GM11168 (cell line): ENCODE data around the gene GPC3.

ENCODE experiments used
- in situ Hi-C: fragments of 300-500 bp; cut with MboI; formaldehyde crosslinking; loops from one replicate; pipeline ENCODE4 v1.12.0; 2022; ENCODE audit warnings: low sequenced_read_pairs; ENCODE audit not compliant: unreplicated experiment

GPC3 gene

GRCh38 chrX:133972916-133973315 lies 12.5 kb downstream of the GPC3 start:
- in situ Hi-C loops, result no loop called here

GRCh38 chrX:133971586-133971985 lies 13.8 kb downstream of the GPC3 start:
- in situ Hi-C loops, result no loop called here

- in situ Hi-C loops, result no loop called here
Observed at GRCh38 chrX:133970076-133970475, 15.3 kb downstream of the GPC3 start.

- in situ Hi-C loops, result no loop called here
Observed at GRCh38 chrX:133969191-133969590, 16.2 kb downstream of the GPC3 start.

GRCh38 chrX:133968109-133968508 lies 17.3 kb downstream of the GPC3 start:
- in situ Hi-C loops, result no loop called here

GRCh38 chrX:133966199-133966598 lies 19.2 kb downstream of the GPC3 start:
- in situ Hi-C loops, result no loop called here

- in situ Hi-C loops, result no loop called here
Observed at GRCh38 chrX:133965321-133965720, 20.1 kb downstream of the GPC3 start.

- in situ Hi-C loops, result no loop called here
Observed at GRCh38 chrX:133961046-133961445, 24.3 kb downstream of the GPC3 start.

GRCh38 chrX:133959972-133960371 lies 25.4 kb downstream of the GPC3 start:
- in situ Hi-C loops, result no loop called here

GRCh38 chrX:133958997-133959688 lies 26.3 kb downstream of the GPC3 start:
- in situ Hi-C loops, result no loop called here

GRCh38 chrX:133956570-133957340 lies 28.6 kb downstream of the GPC3 start:
- in situ Hi-C loops, result no loop called here

- in situ Hi-C loops, result no loop called here
Observed at GRCh38 chrX:133953785-133954355, 31.5 kb downstream of the GPC3 start.

GRCh38 chrX:133953078-133953477 lies 32.3 kb downstream of the GPC3 start:
- in situ Hi-C loops, result no loop called here

GRCh38 chrX:133951098-133951497 lies 34.3 kb downstream of the GPC3 start:
- in situ Hi-C loops, result no loop called here

- in situ Hi-C loops, result no loop called here
Observed at GRCh38 chrX:133950214-133950613, 35.2 kb downstream of the GPC3 start.

- in situ Hi-C loops, result no loop called here
Observed at GRCh38 chrX:133948895-133949294, 36.5 kb downstream of the GPC3 start.

GRCh38 chrX:133947996-133948395 lies 37.4 kb downstream of the GPC3 start:
- in situ Hi-C loops, result no loop called here

GRCh38 chrX:133947022-133947421 lies 38.4 kb downstream of the GPC3 start:
- in situ Hi-C loops, result no loop called here

- in situ Hi-C loops, result no loop called here
Observed at GRCh38 chrX:133943507-133943906, 41.9 kb downstream of the GPC3 start.

GRCh38 chrX:133939655-133940302 lies 45.6 kb downstream of the GPC3 start:
- in situ Hi-C loops, result no loop called here

GRCh38 chrX:133938530-133938929 lies 46.9 kb downstream of the GPC3 start:
- in situ Hi-C loops, result no loop called here
